ENCODE measurements around the gene PIGP. TPM values are rescaled to one million over a fixed set of nuclear protein-coding genes. Genes with fewer than 3 reads are reported as not detected.
"Not testable (repeated sequence)": the region's sequence is repeated elsewhere in the genome, so short reads cannot be mapped to it uniquely, and the experiment has no call there.

PIGP gene
- polyA plus RNA-seq (ENCODE audit: insufficient read length): 25.5 TPM
- long read RNA-seq, donor 1, full-length matches to known transcripts: 19 of 19 reads
- long read RNA-seq, donor 1, partial matches to known transcripts: 0 of 19 reads
- long read RNA-seq, donor 1, other reads (novel, unspliced or antisense): 0 of 19 reads
- long read RNA-seq, donor 2, full-length matches to known transcripts: 12 of 239 reads
- long read RNA-seq, donor 2, partial matches to known transcripts: 222 of 239 reads
- long read RNA-seq, donor 2, other reads (novel, unspliced or antisense): 5 of 239 reads
- long read RNA-seq, donor 3, full-length matches to known transcripts: 10 of 10 reads
- long read RNA-seq, donor 3, partial matches to known transcripts: 0 of 10 reads
- long read RNA-seq, donor 3, other reads (novel, unspliced or antisense): 0 of 10 reads
- long read RNA-seq, donor 4, full-length matches to known transcripts: 2 of 2 reads
- long read RNA-seq, donor 4, partial matches to known transcripts: 0 of 2 reads
- long read RNA-seq, donor 4, other reads (novel, unspliced or antisense): 0 of 2 reads
- long read RNA-seq, donor 5, full-length matches to known transcripts: 27 of 76 reads
- long read RNA-seq, donor 5, partial matches to known transcripts: 49 of 76 reads
- long read RNA-seq, donor 5, other reads (novel, unspliced or antisense): 0 of 76 reads
- long read RNA-seq, donor 6, full-length matches to known transcripts: 14 of 14 reads
- long read RNA-seq, donor 6, partial matches to known transcripts: 0 of 14 reads
- long read RNA-seq, donor 6, other reads (novel, unspliced or antisense): 0 of 14 reads
- long read RNA-seq, donor 7, full-length matches to known transcripts: 25 of 509 reads
- long read RNA-seq, donor 7, partial matches to known transcripts: 478 of 509 reads
- long read RNA-seq, donor 7, other reads (novel, unspliced or antisense): 6 of 509 reads
- long read RNA-seq, donor 8, full-length matches to known transcripts: 9 of 80 reads
- long read RNA-seq, donor 8, partial matches to known transcripts: 58 of 80 reads
- long read RNA-seq, donor 8, other reads (novel, unspliced or antisense): 13 of 80 reads

- peak; percentile 95 for DNase-seq
These were observed at the start of gene PIGP, which contains the start of gene TTC3 for GRCh38 chr21:37072988-37073416. TSS of gene PIGP (minus strand) at chr21:37073071. CDS start at chr21:37072515, 556 bp downstream. TSS of gene TTC3 (plus strand) at chr21:37073254. CDS start at chr21:37087258, 14,004 bp downstream.

- no peak for DNase-seq
These were observed 46.7 kb upstream of the PIGP start for GRCh38 chr21:37119421-37120218.

- no peak for DNase-seq
These were observed 45.4 kb upstream of the PIGP start for GRCh38 chr21:37118187-37118826.

- no peak for DNase-seq
These were observed 44.3 kb upstream of the PIGP start for GRCh38 chr21:37117204-37117603.

DNA sequence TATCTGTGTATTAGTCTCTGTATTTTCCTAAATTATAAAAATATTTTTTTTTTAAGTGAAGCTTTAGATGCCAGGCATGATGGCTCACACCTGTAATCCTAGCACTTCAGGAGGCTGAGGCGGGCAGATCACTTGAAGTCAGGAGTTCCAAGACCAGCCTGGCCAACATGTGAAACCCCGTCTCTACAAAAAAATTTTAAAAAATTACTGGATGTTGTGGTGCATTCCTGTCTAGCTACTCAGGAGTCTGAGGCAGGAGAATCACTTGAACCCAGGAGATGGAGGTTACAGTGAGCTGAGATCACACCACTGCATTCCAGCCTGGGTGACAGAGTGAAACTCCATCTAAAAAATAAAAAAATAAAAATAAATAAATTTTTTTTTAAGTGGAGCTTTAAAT lies 43.6 kb upstream of the PIGP start:
- not testable (repeated sequence) for DNase-seq

- DNase-seq: not testable (repeated sequence)
These were observed 41.4 kb upstream of the PIGP start for GRCh38 chr21:37114301-37114700.

- not testable (repeated sequence) for DNase-seq
These were observed 38.2 kb upstream of the PIGP start for GRCh38 chr21:37111029-37111428.

DNA sequence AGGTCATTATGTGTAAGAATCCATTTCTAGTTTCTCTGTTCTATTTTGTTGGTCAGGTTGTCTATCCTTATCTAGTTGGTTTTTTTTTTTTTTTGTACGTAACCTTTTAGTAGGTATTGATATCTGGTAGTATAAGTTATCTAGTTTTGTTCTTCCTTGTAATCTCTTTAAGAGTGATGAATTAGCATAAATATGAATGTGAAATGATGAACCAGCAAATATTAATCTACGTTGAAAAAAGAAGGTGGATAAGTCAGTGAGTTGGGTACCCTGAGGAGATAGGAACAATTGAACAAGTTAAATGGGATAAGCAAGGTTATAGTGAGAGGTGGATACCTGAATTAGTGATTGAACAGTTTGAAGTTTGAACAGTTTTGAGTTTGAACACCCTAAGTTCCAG lies 34.1 kb upstream of the PIGP start:
- DNase-seq: no peak

DNA sequence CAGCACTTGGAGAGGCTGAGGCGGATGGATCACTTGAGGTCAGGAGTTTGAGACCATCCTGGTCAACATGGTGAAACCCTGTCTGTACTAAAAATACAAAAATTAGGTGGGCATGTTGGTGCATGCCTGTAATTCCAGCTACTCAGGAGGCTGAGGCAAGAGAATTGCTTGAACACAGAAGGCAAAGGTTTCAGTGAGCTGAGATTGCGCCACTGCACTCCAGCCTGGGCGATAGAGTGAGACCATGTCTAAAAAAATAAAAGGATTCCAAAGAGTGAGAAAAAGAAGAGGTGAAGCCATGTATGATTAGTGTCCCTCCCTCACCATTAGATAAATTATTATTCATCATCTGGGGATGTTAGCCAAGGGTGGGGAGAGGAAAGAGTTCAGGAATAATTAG lies 29.9 kb upstream of the PIGP start:
- not testable (repeated sequence) for DNase-seq

- DNase-seq: no peak
These were observed 28.5 kb upstream of the PIGP start for GRCh38 chr21:37101384-37101783.

GRCh38 chr21:37100316-37100715 lies 27.4 kb upstream of the PIGP start:
- DNase-seq: no peak

DNA sequence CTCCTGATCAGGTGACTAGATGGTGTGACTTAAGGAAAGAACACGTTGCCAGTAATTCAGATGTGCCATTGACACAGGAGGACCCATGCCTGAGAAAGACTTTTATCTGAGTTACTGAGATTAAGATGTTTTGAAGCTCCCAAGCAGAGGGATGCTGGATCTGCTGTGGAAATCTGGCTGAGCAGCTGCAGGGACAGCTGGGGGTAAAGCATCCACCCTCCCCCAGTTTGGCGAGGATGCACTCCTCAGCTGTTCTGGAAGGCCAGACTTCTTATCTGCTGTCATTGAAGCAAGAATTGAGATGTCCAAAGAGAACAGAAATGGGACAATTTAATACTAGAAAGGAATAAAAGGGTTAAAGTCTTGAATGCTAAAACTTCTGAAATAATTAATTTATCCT lies 25.9 kb upstream of the PIGP start:
- no peak for DNase-seq

- DNase-seq: no peak
These were observed 22.9 kb upstream of the PIGP start for GRCh38 chr21:37095821-37096220.

- no peak for DNase-seq
These were observed 21.1 kb upstream of the PIGP start for GRCh38 chr21:37093977-37094376.

- no peak for DNase-seq
These were observed 15.4 kb upstream of the PIGP start for GRCh38 chr21:37088186-37088735.

GRCh38 chr21:37087188-37087587 lies 14.3 kb upstream of the PIGP start:
- no peak for DNase-seq

DNA sequence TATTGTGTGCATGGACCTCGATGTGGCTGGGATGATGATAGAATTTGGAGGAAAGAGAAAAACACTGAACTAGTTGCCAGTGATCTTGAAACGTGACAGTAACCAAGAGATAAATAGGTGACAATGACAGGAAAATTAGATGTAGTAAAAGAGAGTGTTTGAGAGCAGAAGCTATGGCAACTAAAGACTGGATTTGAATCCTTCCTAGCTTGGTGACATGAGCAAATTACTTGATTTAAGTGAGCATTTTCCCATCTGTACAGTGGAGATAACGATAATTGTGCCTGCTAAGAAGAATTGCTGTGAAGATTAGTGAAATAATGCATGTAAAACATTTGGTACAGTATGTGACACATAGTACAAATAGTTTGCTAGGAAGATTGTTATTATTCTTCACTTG lies 12.9 kb upstream of the PIGP start:
- DNase-seq: no peak

DNA sequence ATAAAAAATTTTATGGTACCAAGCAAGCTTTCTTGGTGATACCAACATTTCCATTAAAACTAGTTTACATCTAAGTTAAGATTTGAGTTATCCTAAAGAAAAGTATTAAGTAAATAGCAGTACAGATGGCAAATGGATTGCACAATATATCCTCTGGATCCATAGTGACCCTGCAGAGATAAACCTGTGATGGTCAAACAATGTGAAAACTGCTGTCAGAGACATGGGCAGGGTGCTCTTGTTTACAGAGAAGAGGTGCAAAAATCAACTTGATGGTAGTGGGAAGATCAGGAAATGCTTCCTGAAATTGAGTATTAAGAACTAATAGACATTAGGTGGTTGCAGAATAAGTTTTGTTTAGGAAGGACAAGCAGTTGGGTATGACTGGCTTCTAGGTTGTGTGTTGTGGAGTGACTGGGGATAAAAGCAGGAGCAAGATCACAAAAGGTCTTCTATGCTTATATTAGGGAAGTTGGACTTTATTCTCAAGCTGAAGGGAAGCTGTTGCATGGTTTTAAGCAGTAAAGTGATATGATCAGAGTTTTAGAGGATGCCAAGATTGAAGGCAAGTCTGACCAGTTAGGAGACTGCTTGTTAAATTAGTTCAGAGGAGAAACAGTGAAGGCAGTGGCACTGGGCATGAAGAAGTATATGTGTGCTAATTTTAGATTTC lies 10.1 kb upstream of the PIGP start:
- DNase-seq: no peak

- no peak for DNase-seq
These were observed 9.5 kb upstream of the PIGP start for GRCh38 chr21:37082375-37082774.

- no peak for DNase-seq
These were observed 6.4 kb upstream of the PIGP start for GRCh38 chr21:37079211-37079824.

Data from left kidney (tissue), 8 donors.